OCI-LY3 (cell line): ENCODE data around the gene CHD6.

Experiments
- H2AFZ ChIP-seq: fragments of 200-600, 300-600 bp; shearing (Covaris generic); 2 replicates; pipeline ENCODE4 v1.6.0; 2014; ENCODE audit warnings: antibody characterized with exemption, low read depth, low read length
- H3K27ac ChIP-seq: fragments of 200-600, 300-600 bp; sonication (generic); 2 replicates; pipeline ENCODE4 v1.5.1; 2014; ENCODE audit warnings: mild to moderate bottlenecking, low read length, moderate library complexity, mixed read lengths
- H3K27me3 ChIP-seq: fragments of 200-600, 300-600 bp; sonication (generic); 2 replicates; pipeline ENCODE4 v1.6.1; 2014; ENCODE audit warnings: low read depth, low read length, mixed read lengths
- H3K36me3 ChIP-seq: fragments of 200-600, 300-600 bp; sonication (generic); replicated peaks from 2 replicates; pipeline ENCODE3; 2014; ENCODE audit warnings: low read depth, low read length, mixed read lengths
- H3K4me1 ChIP-seq: fragments of 300-600, 200-600 bp; sonication (generic); 2 replicates; pipeline ENCODE4 v1.6.1; 2014; ENCODE audit warnings: low read length, mixed read lengths
- H3K4me2 ChIP-seq: fragments of 200-600, 300-600 bp; sonication (generic); 2 replicates; pipeline ENCODE4 v1.6.1; 2014; ENCODE audit warnings: low read length, mixed read lengths
- H3K4me3 ChIP-seq: fragments of 300-600, 200-600 bp; sonication (generic); 2 replicates; pipeline ENCODE4 v1.5.1; 2014; ENCODE audit warnings: antibody characterized with exemption, mild to moderate bottlenecking, low read length, moderate library complexity
- H3K79me2 ChIP-seq: fragments of 300-600, 200-600 bp; shearing (Covaris generic); 2 replicates; pipeline ENCODE4 v1.6.1; 2014; ENCODE audit warnings: mild to moderate bottlenecking, low read length, mixed read lengths
- H3K9ac ChIP-seq: fragments of 300-600, 200-600 bp; shearing (Covaris generic); 2 replicates; pipeline ENCODE4 v1.6.0; 2014; ENCODE audit warnings: mild to moderate bottlenecking, low read length, moderate library complexity
- H3K9me3 ChIP-seq: fragments of 200-600, 300-600 bp; shearing (Covaris generic); 2 replicates; pipeline ENCODE4 v1.6.1; 2014; ENCODE audit warnings: low read length, mixed read lengths; ENCODE audit not compliant: insufficient read depth
- H4K20me1 ChIP-seq: fragments of 200-600, 300-600 bp; sonication (generic); 2 replicates; pipeline ENCODE4 v1.6.1; 2016; ENCODE audit warnings: low read length, mixed read lengths; ENCODE audit not compliant: insufficient read depth
- EZH2phosphoT487 ChIP-seq: fragments of 200-600 bp; shearing (Covaris generic); IDR thresholded peaks from 2 replicates; pipeline ENCODE4 v1.6.1; 2018; ENCODE audit warnings: antibody characterized with exemption, mixed run types, low read depth
- TF ChIP-seq, protein P1 (sequence below): fragments of 200-600, 300-600 bp; sonication (generic); IDR thresholded peaks from 2 replicates; pipeline ENCODE4 v1.5.1; 2014; ENCODE audit warnings: antibody characterized with exemption, low read length, low read depth

CHD6 gene

DNA sequence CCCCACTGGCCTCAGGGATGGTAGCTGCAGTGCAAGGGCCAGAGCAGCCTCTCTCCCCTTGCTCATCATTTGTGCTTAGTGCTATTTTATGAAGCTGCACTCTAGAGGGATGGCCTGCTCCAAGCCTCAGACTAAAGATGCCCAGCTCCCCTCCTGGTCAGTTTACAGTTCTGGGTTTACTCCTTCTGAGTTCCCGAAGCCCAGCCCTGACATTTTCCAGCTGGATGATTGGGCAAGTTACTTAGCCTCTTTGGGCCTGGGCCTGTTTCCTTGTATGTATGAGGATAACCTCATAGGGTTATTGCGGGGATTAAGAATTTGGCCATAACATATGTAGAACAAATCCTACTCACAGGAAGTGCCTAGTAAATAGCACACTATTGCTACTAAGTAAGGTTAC, 219.8 kb downstream of the CHD6 start:
- Histone ChIP-seq H3K4me2 (no peak overlapping the region), H3K4me3 (no peak overlapping the region), H3K79me2 (no peaks in the 10 kb centered on the region), H4K20me1 (no peaks in the 10 kb centered on the region), H3K9me3 (no peaks in the 10 kb centered on the region), H3K27ac (no peak overlapping the region), H3K9ac (no peak overlapping the region), H3K27me3 (no peaks in the 10 kb centered on the region), H3K4me1 (peaks cover 8% of the 10 kb centered on the region), H2AFZ (no peak overlapping the region), H3K36me3 (peaks cover 8% of the 10 kb centered on the region)
- TF ChIP-seq, protein P1, sequence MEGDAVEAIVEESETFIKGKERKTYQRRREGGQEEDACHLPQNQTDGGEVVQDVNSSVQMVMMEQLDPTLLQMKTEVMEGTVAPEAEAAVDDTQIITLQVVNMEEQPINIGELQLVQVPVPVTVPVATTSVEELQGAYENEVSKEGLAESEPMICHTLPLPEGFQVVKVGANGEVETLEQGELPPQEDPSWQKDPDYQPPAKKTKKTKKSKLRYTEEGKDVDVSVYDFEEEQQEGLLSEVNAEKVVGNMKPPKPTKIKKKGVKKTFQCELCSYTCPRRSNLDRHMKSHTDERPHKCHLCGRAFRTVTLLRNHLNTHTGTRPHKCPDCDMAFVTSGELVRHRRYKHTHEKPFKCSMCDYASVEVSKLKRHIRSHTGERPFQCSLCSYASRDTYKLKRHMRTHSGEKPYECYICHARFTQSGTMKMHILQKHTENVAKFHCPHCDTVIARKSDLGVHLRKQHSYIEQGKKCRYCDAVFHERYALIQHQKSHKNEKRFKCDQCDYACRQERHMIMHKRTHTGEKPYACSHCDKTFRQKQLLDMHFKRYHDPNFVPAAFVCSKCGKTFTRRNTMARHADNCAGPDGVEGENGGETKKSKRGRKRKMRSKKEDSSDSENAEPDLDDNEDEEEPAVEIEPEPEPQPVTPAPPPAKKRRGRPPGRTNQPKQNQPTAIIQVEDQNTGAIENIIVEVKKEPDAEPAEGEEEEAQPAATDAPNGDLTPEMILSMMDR: no peak
- TF ChIP-seq EZH2phosphoT487: no peak

GRCh38 chr20:41395667-41396664, 222.2 kb downstream of the CHD6 start:
- Histone ChIP-seq H4K20me1 (no peaks in the 10 kb centered on the region), H2AFZ (no peak overlapping the region), H3K4me2 (no peak overlapping the region), H3K27ac (no peak overlapping the region), H3K4me1 (no peaks in the 10 kb centered on the region), H3K4me3 (no peak overlapping the region), H3K27me3 (no peaks in the 10 kb centered on the region), H3K36me3 (no peaks in the 10 kb centered on the region), H3K79me2 (no peaks in the 10 kb centered on the region), H3K9ac (no peak overlapping the region), H3K9me3 (no peaks in the 10 kb centered on the region)
- TF ChIP-seq, protein P1: no peak
- no peak for TF ChIP-seq EZH2phosphoT487

DNA sequence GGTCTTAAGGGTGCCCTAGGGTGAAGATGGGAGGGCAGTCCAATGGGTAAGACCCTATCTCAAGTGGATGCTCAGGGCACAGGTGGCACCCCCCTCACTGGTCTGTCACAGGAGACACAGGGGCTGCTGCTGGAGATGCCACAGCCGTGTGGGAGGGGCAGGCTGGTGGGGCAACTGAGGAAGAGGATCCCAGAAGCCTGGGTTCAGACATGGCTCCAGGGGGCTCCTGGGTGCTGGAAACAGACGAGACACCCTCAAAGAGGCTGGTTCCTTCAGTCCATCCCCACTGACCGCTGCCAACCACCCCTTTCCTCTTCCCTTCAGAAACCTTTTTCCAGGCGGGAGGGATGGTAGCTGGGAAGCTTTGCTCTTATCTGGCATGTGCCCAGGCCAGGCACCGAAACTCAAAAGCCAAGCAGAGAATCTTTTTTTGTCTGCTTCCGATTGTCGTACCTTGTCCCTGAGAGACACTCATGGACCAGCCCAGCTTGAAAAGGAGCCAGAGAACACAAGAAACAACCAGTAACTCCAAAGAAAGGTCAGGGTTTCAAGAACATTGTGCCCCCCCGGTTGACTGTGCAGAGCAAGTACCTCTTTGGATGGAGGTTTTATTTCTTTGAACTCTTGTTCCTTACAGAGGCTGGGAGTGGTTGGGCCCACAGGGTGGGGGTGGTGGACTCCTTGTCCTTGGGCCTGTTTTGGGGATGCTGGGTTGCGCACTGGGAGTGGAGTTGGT, 223.1 kb downstream of the CHD6 start:
- H3K4me2 ChIP-seq: no peak overlapping the region
- H3K4me1 ChIP-seq: no peaks in the 10 kb centered on the region
- peaks cover 4% of the 10 kb centered on the region; the same call in 1 of the 2 replicates for H3K27me3 ChIP-seq
- H3K79me2 ChIP-seq: no peaks in the 10 kb centered on the region
- no peaks in the 10 kb centered on the region for H3K36me3 ChIP-seq
- no peak overlapping the region for H3K4me3 ChIP-seq
- TF ChIP-seq, protein P1: no peak
- no peak for TF ChIP-seq EZH2phosphoT487
- no peaks in the 10 kb centered on the region for H4K20me1 ChIP-seq
- H2AFZ ChIP-seq: no peak overlapping the region
- no peak overlapping the region for H3K9ac ChIP-seq
- H3K9me3 ChIP-seq: no peaks in the 10 kb centered on the region
- H3K27ac ChIP-seq: no peak overlapping the region

- H3K9me3 ChIP-seq: no peaks in the 10 kb centered on the region
- no peak overlapping the region for H3K4me3 ChIP-seq
- H3K4me1 ChIP-seq: no peaks in the 10 kb centered on the region
- H3K27ac ChIP-seq: no peak overlapping the region
- peaks cover 8% of the 10 kb centered on the region; the same call in 1 of the 2 replicates for H3K27me3 ChIP-seq
- H3K9ac ChIP-seq: no peak overlapping the region
- H2AFZ ChIP-seq: no peak overlapping the region
- no peak overlapping the region for H3K4me2 ChIP-seq
- no peaks in the 10 kb centered on the region for H3K36me3 ChIP-seq
- no peaks in the 10 kb centered on the region for H4K20me1 ChIP-seq
- no peaks in the 10 kb centered on the region for H3K79me2 ChIP-seq
- TF ChIP-seq EZH2phosphoT487: no peak
- TF ChIP-seq, protein P1: no peak
Measured at GRCh38 chr20:41394081-41394480, 224.1 kb downstream of the CHD6 start.
